Right lobe of liver (tissue), 4 donors: Measurements from ENCODE around the gene DLG2.

Source experiments
- POLR2A ChIP-seq: fragments of 450-650 bp; IDR thresholded peaks from one replicate; pipeline ENCODE4 v1.6.1; 2017; ENCODE audit warnings: antibody characterized with exemption, mild to moderate bottlenecking
- TF ChIP-seq, protein P1 (sequence below), 4 donors: fragments of 200-600 bp in 3 of 4; fragments of 450-650 bp in 1 of 4; IDR thresholded peaks; one replicate each; pipeline versions ENCODE4 v1.5.1 to v1.8.0; 2016 to 2022; ENCODE audit warnings: antibody characterized with exemption in 4 of 4, mild to moderate bottlenecking in 2 of 4
- donor health status: DM: no; HTN: no; CAD: no.
- donor health status: DM: no; HTN: no; CAD: no.
- donor health status: DM: no; HTN: yes; CAD: no.

DNA sequence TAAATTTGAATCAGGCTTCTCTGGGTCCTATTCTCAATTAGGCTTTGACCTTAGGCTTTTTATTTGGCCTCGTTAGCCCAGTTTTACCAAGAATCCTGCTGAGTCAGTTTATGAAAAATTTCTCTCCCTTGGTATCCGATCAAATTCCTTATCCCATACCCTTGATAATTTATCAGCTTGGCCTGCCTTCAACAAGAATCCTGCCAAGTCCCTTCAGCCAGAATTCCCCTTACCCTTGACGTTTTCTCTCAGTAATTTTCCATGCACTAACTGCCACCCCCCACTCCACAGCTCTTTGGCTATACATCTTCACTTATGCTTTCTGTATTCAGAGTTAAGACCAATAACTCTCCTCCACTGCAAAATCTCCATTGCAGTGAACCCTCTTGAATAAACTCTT, 1530.0 kb downstream of the DLG2 start:
- TF ChIP-seq, protein P1, sequence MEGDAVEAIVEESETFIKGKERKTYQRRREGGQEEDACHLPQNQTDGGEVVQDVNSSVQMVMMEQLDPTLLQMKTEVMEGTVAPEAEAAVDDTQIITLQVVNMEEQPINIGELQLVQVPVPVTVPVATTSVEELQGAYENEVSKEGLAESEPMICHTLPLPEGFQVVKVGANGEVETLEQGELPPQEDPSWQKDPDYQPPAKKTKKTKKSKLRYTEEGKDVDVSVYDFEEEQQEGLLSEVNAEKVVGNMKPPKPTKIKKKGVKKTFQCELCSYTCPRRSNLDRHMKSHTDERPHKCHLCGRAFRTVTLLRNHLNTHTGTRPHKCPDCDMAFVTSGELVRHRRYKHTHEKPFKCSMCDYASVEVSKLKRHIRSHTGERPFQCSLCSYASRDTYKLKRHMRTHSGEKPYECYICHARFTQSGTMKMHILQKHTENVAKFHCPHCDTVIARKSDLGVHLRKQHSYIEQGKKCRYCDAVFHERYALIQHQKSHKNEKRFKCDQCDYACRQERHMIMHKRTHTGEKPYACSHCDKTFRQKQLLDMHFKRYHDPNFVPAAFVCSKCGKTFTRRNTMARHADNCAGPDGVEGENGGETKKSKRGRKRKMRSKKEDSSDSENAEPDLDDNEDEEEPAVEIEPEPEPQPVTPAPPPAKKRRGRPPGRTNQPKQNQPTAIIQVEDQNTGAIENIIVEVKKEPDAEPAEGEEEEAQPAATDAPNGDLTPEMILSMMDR (IDR thresholded peaks at IDR 0.05): no peak
- TF ChIP-seq POLR2A: no peak
